ENCODE data around the gene NECAB2.

Gene NECAB2

DNA sequence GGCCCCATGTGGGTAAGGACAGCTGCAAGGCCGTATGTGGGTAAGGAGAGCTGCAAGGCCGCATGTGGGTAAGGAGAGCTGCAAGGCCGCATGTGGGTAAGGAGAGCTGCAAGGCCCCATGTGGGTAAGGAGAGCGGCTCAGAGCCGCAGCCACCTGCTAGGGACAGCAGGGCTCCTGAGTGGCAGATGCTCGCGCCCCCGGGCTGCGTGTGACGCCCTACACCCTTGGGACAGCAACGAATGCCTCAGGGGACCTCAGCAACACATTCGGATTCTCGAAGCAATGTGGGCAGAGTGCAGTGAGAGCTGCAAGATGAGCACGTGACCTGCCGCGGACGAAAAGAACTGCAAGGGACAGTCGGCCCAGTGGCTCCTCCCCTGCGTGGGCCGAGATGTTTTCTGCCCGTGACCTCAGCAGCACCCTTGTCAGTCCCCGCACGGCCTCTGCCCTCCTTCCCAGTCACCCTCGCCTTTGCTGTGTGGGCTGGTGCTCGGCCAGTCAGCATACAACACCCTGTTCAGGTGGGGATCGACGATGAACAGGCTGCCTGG lies 84.1 kb downstream of the NECAB2 start:
- no peak overlapping the region for H3K4me3 ChIP-seq (ENCODE audit: low read depth, low read length)
- TF ChIP-seq, protein P1, sequence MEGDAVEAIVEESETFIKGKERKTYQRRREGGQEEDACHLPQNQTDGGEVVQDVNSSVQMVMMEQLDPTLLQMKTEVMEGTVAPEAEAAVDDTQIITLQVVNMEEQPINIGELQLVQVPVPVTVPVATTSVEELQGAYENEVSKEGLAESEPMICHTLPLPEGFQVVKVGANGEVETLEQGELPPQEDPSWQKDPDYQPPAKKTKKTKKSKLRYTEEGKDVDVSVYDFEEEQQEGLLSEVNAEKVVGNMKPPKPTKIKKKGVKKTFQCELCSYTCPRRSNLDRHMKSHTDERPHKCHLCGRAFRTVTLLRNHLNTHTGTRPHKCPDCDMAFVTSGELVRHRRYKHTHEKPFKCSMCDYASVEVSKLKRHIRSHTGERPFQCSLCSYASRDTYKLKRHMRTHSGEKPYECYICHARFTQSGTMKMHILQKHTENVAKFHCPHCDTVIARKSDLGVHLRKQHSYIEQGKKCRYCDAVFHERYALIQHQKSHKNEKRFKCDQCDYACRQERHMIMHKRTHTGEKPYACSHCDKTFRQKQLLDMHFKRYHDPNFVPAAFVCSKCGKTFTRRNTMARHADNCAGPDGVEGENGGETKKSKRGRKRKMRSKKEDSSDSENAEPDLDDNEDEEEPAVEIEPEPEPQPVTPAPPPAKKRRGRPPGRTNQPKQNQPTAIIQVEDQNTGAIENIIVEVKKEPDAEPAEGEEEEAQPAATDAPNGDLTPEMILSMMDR (IDR thresholded peaks at IDR 0.05; ENCODE audit: borderline replicate concordance, insufficient read depth, low read depth, low read length): no peak
